22Rv1 (cell line): ENCODE data around the gene KLHL11.
"Not testable (repeated sequence)": the region's sequence is repeated elsewhere in the genome, so short reads cannot be mapped to it uniquely, and the experiment has no call there.

ENCODE experiments used
- CTCF ChIP-seq: fragments of 450-650 bp; IDR thresholded peaks from 2 replicates; pipeline ENCODE4 v1.5.1; 2017; ENCODE audit warnings: mild to moderate bottlenecking
- ZFX ChIP-seq: fragments of 450-650 bp; IDR thresholded peaks from 2 replicates; pipeline ENCODE4 v1.6.1; 2017; ENCODE audit warnings: antibody characterized with exemption, borderline replicate concordance

GRCh38 chr17:41851382-41851781 is 13.8 kb downstream of the KLHL11 start:
- not testable (repeated sequence) for TF ChIP-seq CTCF, ZFX
